NCI-H345 treated with DMSO at 0.1 percent for 48 hours (cell line): Measurements from ENCODE around the gene TOMM20L.
"Not testable (repeated sequence)": the region's sequence is repeated elsewhere in the genome, so short reads cannot be mapped to it uniquely, and the experiment has no call there.

ENCODE experiments used
- DNase-seq: peaks from one replicate; lab custom pipeline; 2025; ENCODE audit not compliant: unreplicated experiment; lab: John Stamatoyannopoulos, UW

The TOMM20L gene

GRCh38 chr14:58395812-58396788 lies at the start of gene TOMM20L:
Gene TOMM20L (plus strand): TSS chr14:58395930. CDS start chr14:58395958, 28 bp downstream.
- peak; percentile 67 for DNase-seq

GRCh38 chr14:58353516-58354299 lies 42.0 kb upstream of the TOMM20L start:
- no peak for DNase-seq

- DNase-seq, result no peak
Measured at GRCh38 chr14:58354808-58355207, 40.9 kb upstream of the TOMM20L start.

GRCh38 chr14:58356268-58356667 lies 39.5 kb upstream of the TOMM20L start:
- no peak for DNase-seq

- DNase-seq, result not testable (repeated sequence)
Measured at GRCh38 chr14:58362272-58362671, 33.5 kb upstream of the TOMM20L start.

GRCh38 chr14:58362798-58363412 lies 32.8 kb upstream of the TOMM20L start:
- peak; percentile 1 for DNase-seq

GRCh38 chr14:58364316-58364715 lies 31.4 kb upstream of the TOMM20L start:
- no peak for DNase-seq

- DNase-seq, result no peak
Measured at GRCh38 chr14:58367296-58367695, 28.4 kb upstream of the TOMM20L start.

- DNase-seq, result no peak
Measured at GRCh38 chr14:58368956-58369355, 26.8 kb upstream of the TOMM20L start.

- DNase-seq, result no peak
Measured at GRCh38 chr14:58376791-58377190, 18.9 kb upstream of the TOMM20L start.

GRCh38 chr14:58390830-58391229 lies 4.9 kb upstream of the TOMM20L start:
- DNase-seq, result no peak

GRCh38 chr14:58395562-58395811 lies 243 bp upstream of the TOMM20L start:
- DNase-seq, result no peak

- DNase-seq, result no peak
Measured at GRCh38 chr14:58397156-58397555, 1.4 kb downstream of the TOMM20L start.

GRCh38 chr14:58398495-58398894 lies 2.8 kb downstream of the TOMM20L start:
- no peak for DNase-seq

- no peak for DNase-seq
Measured at GRCh38 chr14:58398895-58399294, 3.2 kb downstream of the TOMM20L start.

- DNase-seq, result no peak
Measured at GRCh38 chr14:58401587-58401986, 5.9 kb downstream of the TOMM20L start.

GRCh38 chr14:58408681-58409215 lies 13.0 kb downstream of the TOMM20L start:
- no peak for DNase-seq

- no peak for DNase-seq
Measured at GRCh38 chr14:58414845-58415244, 19.1 kb downstream of the TOMM20L start.

- no peak for DNase-seq
Measured at GRCh38 chr14:58415636-58416547, 20.2 kb downstream of the TOMM20L start.

- not testable (repeated sequence) for DNase-seq
Measured at GRCh38 chr14:58416934-58417333, 21.2 kb downstream of the TOMM20L start.
